SW480 (cell line): ENCODE measurements around the gene DMRT3.

Experiments
- DNase-seq: peaks from one replicate; pipeline ENCODE4 v3.0.0-alpha.2; 2016; ENCODE audit warnings: low spot score

The DMRT3 gene

DNA sequence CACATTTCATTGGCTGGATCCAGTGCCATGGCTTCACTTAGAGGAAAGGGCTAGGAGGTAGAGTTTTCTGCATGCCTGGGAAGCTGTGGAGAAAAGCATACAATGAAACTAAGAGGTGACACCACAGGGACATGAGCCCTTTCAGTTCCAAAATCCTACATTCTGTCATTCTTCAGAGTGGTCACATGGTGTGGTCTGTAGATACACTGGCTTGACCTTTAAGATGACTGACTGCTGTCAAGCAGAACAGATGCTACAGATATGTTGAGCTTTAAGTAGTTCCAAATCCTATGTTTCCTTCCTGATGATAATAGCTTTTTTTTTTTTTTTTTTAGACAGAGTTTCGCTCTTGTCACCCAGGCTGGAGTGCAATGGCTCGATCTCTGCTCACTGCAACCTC, 26.2 kb downstream of the DMRT3 start:
- DNase-seq = no peak

DNA sequence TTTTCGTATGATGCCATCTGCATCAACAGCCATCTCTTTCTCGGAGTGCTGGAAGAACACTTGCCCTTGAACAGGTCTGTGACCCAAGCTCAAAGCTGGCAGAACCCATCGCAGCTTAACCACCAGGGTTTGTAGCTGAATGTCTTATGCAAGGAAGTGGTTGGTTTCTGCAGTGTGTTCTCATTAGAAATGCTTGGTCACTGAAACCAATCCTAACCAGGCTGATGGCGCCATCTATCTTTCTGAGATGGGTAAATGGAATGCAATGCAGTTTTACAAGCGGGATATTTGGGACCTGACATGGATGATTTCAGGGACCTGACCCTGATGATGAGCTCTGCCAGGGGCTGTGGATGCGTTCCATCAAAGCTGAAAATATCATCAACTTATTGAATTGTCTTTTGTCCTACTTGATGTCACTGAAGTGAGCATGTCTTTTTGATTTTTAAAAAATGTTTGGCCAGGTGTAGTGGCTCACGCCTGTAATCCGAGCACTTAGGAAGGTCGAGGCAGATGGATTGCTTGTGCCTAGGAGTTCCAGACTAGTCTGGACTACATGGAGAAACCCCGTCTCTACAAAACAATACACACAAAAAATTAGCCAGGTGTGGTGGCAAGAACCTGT, 28.7 kb downstream of the DMRT3 start:
- DNase-seq = peak; percentile 59

DNA sequence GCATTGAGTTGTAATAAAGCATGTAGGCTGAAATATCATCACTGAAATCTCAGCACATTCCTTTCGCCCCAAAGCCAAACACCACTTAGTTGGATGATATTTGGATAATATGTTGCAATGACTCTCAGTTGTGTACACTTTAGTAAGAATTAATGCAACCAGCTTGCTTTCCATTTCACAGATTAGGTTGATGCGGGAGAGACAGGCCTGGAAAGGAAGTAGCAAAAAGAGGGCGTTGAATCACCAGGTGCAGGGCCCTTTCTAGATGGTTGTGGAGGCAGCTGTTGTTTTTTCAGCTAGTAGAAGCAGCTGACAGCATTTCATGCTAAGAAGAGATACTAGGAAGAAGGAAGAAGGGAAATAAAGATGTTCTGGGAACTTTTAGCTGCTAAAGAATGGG, 30.9 kb downstream of the DMRT3 start:
- no peak for DNase-seq

DNA sequence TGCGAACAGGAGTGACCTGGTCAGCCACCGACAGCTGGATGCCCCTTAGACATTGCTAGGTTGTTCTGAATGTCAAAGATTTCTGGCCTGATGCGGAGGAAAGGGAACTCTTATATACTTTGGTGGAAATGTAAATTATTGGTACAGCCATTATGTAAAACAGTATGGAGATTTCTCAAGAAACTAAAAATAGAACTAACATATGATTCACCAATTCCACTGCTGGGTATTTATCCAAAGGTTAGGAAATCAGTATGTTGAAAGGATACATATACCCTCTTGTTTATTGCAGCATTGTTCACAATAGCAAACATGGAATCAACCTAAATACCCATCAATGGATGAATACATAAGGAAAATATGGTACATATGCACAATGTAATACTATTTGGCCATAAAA, 31.8 kb downstream of the DMRT3 start:
- DNase-seq = no peak

DNA sequence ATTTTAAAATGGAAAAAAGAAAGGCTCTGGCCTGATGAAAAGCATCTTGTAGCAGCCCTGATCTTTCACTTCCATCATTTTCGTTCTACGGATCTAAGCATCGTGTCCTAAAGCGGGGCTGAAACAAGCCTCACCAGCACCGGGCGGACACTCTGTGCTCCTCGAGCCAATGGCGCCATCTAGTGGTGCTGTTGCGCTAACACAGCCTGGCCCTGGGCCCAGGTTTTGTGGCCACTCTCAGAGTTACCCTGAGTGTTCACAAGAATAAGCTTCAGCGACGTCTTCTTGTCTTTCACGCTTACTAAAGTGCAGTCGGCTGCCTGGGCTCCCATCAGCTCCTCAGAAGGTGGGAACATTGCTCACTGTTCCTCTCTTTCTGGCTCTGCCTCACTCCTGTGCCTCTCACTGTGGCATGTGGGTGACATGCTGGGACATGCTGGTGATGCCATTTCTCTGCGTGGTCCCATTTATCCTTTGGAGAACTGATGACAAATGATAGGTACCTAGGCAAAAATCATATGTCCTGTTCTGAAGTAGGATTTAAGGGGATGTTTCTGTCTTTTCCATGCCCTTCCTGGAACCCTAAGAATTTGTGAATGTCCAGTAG, 32.7 kb downstream of the DMRT3 start:
- DNase-seq = peak; percentile 60

DNA sequence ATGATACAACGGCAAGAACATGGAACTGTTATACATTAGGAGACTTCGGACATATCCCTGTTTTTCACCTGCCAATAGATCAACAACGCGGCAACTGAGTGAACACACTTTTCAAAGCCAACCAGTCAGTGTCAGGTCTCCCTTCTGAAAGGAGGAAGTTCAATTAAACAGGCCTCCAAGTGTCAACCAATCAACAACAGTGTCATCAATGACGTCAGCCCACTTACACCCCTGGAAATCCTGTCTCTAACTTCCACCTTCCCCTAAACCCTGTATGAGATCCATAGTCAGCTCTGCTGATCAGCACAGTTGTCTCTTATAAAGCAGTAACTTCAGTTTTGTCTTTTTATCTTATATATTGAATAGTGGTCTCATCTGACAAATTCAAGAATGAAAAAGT, 36.6 kb downstream of the DMRT3 start:
- DNase-seq = no peak

DNA sequence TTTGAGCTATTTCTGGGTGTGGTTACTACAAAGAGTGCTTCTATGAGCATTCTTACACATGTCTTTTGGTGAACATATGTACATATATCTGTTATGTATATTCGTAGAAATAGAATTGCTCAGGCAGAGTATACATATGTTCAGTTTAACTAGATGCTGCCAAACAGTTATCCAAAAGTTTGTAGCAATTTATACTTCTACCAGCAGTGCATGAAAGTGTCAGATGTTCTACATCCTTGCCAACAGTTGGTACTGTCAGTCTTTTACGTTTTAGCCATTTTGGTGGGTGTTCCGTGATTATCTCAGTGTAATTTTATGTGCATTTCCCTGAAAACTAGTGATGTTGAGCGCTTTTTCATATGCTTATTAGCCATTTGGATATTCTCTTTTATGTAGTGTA, 37.8 kb downstream of the DMRT3 start:
- DNase-seq = no peak

DNA sequence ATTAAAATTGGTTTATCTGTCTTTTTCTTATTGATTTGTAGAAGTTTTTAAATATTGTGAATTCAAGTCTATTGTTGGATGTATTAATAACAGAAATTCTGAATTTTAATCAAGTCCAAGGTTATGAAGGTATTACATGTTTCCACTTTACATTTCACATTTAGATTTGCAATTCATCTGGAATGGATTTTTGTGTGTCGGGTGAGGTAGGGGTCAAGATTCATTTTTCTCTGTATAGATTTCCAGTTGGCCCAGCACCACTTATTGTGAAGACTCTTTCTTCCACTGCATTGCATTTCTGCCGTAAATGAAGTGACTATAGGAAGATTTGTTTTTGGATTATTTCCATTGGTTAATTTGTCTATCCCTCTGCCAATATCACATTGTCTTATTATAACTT, 38.2 kb downstream of the DMRT3 start:
- no peak for DNase-seq

DNA sequence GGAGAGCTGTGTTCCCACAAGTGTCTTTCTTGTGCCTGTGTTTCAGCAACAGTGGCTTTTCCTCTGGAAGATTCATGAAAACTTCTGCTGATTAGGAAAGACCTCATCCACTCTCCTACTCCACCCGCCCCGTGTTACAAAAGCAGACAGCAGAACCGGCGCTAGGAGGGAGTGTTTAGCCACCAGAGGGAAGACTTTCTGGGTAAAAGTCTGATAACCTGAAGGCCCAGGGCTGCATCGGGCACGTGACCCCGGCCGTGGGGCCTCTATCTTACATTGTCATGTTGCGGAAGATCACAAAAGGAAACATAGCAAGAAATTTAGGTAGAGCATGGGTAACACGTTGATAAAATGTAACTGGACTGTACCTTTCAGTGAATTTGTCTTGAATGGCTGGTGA, 41.7 kb downstream of the DMRT3 start:
- peak; percentile 34 for DNase-seq

DNA sequence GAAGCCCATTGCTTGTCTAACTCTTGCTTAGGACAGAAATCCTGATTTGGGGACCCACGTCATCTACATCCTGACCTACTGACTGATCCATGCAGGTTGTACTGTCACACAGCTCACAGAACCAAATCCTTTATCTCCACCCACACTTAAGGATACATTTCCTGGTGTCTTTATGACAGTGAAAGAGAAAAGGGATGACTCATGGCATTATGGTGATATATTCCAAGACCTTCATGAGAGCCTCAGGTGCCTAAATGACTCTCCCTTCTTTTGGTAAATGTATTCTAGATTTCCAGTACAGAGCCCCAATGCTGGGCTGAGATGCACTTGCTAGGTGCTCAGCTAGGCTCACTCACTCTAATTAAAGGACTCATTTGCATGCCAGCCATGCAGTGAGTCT, 47.7 kb downstream of the DMRT3 start:
- DNase-seq = no peak

DNA sequence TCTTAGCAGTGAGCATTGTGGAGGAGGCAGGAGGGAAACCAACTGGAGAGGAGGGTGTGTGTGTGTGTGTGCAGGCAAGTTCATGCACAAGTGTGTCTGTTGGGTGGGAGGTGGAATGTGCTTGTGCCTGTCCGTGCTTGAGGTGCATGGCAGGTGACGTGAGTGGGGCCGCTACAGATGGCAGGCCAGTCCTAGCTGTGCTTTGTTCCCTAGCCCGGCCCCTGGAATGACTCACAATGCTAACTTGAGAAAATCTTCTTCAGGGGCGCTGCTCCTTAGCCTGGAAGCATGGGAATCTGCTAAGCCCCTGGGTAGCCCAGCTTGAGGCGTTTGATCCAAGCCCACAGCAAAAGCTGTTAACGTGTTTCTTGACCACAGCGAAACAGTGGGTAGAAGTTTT, 48.7 kb downstream of the DMRT3 start:
- DNase-seq = no peak

DNA sequence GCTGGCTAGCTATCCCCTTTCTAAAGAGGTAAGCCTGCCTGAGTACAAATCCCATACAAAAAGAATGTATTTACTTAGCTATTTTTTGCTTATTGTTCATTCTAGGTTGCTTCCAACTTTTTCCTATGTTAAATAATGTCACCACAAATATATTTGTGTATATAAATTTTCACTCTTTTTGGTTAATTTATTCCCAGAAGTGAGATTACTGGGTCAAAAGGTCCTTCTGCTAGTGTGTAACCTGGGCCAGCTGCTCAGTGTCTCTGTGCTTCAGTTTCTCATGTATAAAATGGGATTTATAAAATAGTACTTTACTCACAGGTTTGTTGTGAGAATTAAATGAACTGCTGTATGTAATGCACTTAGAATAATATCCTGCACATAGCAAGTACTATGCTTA, 49.8 kb downstream of the DMRT3 start:
- no peak for DNase-seq

DNA sequence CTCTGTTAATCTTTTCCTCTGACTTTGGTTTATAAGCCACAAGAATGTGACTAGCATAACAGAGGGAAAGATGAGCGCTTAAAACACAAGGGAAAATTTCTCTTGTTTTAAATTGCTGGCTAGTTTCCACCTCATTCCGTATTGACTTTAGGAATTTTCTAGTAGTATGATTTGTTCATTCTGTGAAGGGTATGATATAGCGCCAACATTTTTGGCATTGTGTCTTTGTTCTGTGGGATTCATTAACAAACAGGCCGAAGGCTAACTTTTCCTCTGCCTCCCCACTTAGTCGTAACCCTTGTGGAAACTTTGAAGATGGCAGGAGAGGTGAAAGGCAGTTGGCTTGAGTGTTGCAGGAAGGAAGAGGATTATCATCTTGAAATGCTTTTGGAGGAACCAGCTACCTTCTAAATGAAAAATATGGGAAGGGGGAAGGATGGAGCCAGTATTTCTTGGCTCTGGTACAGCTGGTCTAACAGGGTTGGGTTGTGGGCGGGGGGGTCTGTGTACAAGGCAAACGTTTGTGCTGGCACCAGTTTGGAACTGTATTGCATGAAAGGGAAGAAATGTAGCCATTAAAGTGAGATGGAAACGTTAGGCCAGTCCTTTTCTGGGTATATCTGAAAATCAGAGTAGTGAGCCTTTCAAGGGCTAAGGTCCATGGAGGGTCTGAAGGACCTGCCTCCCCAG, 52.2 kb downstream of the DMRT3 start:
- DNase-seq = no peak

DNA sequence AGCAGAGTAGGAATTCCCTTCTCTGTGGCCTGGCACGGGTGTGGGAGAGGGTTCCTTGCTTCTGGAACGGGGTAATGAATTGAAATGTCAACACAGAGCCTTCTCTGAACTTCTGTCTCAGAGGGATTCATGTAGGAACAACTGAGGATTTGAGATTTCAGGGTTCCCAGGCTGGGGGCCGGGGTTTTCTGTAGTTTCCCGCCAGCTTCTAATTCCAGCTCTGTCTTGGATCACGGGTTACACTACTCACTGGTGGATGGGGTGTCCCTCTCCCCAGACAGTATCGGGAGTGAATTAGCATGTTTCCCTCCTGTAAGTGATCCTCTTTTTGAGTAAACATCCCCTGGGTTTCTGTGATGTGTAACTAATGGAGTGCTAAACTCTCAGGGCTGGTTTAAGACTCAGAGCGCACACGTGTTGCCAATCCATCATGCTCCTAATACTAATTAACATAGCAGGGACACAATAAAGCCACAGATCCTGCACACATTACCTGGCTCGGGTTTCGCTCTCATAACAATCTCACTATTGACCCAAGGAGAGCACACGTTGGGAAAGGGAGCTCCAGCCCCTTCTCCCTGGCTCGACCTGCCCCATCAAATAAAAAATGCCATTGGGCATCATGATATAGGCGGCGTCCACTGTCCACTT, 55.6 kb downstream of the DMRT3 start:
- no peak for DNase-seq

DNA sequence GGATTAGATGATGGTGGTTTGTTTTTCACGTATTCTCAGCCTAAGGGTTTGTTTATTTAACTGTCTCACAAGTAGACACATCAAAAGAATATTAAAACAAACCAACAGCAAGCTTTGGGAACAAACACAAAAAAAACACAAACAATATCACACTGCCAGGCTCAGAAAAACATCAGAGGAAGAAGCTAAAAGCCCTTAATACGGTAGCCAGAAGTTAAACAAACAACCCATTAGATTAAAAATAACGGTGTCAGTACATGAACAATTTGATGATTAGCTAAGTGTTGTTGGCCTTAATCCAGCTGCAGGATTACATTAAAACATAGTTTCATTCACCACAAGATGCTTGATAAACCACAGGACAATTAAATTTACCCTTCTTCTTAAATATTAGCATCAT, 57.8 kb downstream of the DMRT3 start:
- DNase-seq = no peak

DNA sequence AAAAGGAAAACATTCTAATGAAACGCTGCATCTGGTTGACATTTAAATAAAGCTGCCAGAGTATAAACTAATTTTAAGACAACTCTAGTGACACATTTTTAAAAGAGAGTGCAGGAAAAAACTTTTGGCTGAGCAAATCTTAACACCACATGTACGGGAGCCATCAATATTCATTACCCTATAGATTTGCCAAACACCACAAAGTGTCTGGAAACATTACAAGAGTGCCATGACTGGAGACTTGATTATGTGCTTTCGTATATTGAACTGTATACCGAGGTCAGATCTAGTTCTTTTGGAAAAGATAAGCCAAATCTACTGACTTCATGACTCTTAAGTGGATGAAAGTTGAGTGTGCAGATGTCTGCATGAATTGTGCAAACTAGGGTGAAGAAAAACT, 63.1 kb downstream of the DMRT3 start:
- DNase-seq = no peak
